Astrocyte (in vitro differentiated cells and primary cell): ENCODE results near the gene SOSTDC1. TPM values are rescaled to one million over a fixed set of nuclear protein-coding genes. Genes with fewer than 3 reads are reported as not detected.

Source experiments
- DNase-seq: peaks from one replicate; pipeline ENCODE4 v3.0.0-alpha.2; 2010; ENCODE audit warnings: low read depth
- FAIRE-seq: peaks from 2 replicates; lab custom pipeline; 2011; peaks lifted over from hg19 to GRCh38; lab: Jason Lieb, UNC
- H2AFZ ChIP-seq: 2 replicates; pipeline ENCODE4 v1.6.0; 2012; ENCODE audit warnings: low read depth, low read length, inconsistent platforms
- H3K27ac ChIP-seq: 2 replicates; pipeline ENCODE4 v1.5.1; 2011; ENCODE audit warnings: low read depth, low read length, inconsistent platforms
- H3K27me3 ChIP-seq: 2 replicates; pipeline ENCODE4 v1.6.0; 2011; ENCODE audit warnings: low read length, inconsistent platforms; ENCODE audit not compliant: insufficient read depth
- H3K36me3 ChIP-seq: 2 replicates; pipeline ENCODE4 v1.5.1; 2011; ENCODE audit warnings: low read length, inconsistent platforms; ENCODE audit not compliant: insufficient read depth
- H3K4me1 ChIP-seq: 2 replicates; pipeline ENCODE4 v1.5.1; 2011; ENCODE audit warnings: low read length, inconsistent platforms; ENCODE audit not compliant: insufficient read depth
- H3K4me2 ChIP-seq: 2 replicates; pipeline ENCODE4 v1.6.0; 2012; ENCODE audit warnings: low read length, inconsistent platforms
- H3K4me3 ChIP-seq: 2 replicates; pipeline ENCODE4 v1.5.1; 2011; ENCODE audit warnings: low read depth, mild to moderate bottlenecking, low read length, inconsistent platforms; ENCODE audit not compliant: insufficient read depth
- H3K79me2 ChIP-seq: 2 replicates; pipeline ENCODE4 v1.6.0; 2012; ENCODE audit warnings: mild to moderate bottlenecking, low read length, inconsistent platforms; ENCODE audit not compliant: insufficient read depth
- H3K9ac ChIP-seq: 2 replicates; pipeline ENCODE4 v1.6.0; 2012; ENCODE audit warnings: mild to moderate bottlenecking, low read length, inconsistent platforms
- H3K9me3 ChIP-seq: 2 replicates; pipeline ENCODE4 v1.5.1; 2012; ENCODE audit warnings: low read depth, mild to moderate bottlenecking, low read length, inconsistent platforms; ENCODE audit not compliant: insufficient read depth
- H4K20me1 ChIP-seq: 2 replicates; pipeline ENCODE4 v1.6.0; 2012; ENCODE audit warnings: low read length, inconsistent platforms; ENCODE audit not compliant: insufficient read depth
- H3K27ac Mint-ChIP-seq: one replicate; pipeline ENCODE4 v1.8.0; 2021; ENCODE audit warnings: mild to moderate bottlenecking, mixed read lengths; ENCODE audit not compliant: unreplicated experiment
- H3K27me3 Mint-ChIP-seq: one replicate; pipeline ENCODE4 v1.8.0; 2021; ENCODE audit warnings: low read depth, mixed read lengths; ENCODE audit not compliant: unreplicated experiment
- H3K36me3 Mint-ChIP-seq: one replicate; pipeline ENCODE4 v1.8.0; 2021; ENCODE audit warnings: low read depth, mixed read lengths; ENCODE audit not compliant: unreplicated experiment
- H3K4me1 Mint-ChIP-seq: one replicate; pipeline ENCODE4 v1.8.0; 2021; ENCODE audit warnings: low read depth, mixed read lengths; ENCODE audit not compliant: unreplicated experiment
- H3K4me3 Mint-ChIP-seq: one replicate; pipeline ENCODE4 v1.8.0; 2021; ENCODE audit warnings: mild to moderate bottlenecking, moderate library complexity, mixed read lengths; ENCODE audit not compliant: unreplicated experiment
- H3K9me3 Mint-ChIP-seq: one replicate; pipeline ENCODE4 v1.8.0; 2021; ENCODE audit warnings: mild to moderate bottlenecking, mixed read lengths; ENCODE audit not compliant: unreplicated experiment
- EZH2 ChIP-seq: IDR thresholded peaks from 2 replicates; pipeline ENCODE4 v1.6.1; 2012; ENCODE audit warnings: mild to moderate bottlenecking, low read length, inconsistent platforms; ENCODE audit not compliant: insufficient read depth
- total RNA-seq: library from RNA; stranded (reverse); gene quantifications from 2 replicates; pipeline ENCODE4 v1.2.1, GENCODE V29; 2021
- TF ChIP-seq, protein P1 (sequence below): IDR thresholded peaks from 2 replicates; pipeline ENCODE4 v1.5.1; 2011; ENCODE audit warnings: low read depth, mild to moderate bottlenecking, inconsistent platforms, low read length, moderate library complexity; ENCODE audit not compliant: insufficient read depth

Gene SOSTDC1
- total RNA-seq, 1 donor from 2014 or later: 0.23 TPM

GRCh38 chr7:16432425-16432731, 33.2 kb downstream of the SOSTDC1 start:
- H3K9me3 Mint-ChIP-seq: no peaks in the 10 kb centered on the region
- H3K36me3 Mint-ChIP-seq: no peaks in the 10 kb centered on the region
- TF ChIP-seq, protein P1, sequence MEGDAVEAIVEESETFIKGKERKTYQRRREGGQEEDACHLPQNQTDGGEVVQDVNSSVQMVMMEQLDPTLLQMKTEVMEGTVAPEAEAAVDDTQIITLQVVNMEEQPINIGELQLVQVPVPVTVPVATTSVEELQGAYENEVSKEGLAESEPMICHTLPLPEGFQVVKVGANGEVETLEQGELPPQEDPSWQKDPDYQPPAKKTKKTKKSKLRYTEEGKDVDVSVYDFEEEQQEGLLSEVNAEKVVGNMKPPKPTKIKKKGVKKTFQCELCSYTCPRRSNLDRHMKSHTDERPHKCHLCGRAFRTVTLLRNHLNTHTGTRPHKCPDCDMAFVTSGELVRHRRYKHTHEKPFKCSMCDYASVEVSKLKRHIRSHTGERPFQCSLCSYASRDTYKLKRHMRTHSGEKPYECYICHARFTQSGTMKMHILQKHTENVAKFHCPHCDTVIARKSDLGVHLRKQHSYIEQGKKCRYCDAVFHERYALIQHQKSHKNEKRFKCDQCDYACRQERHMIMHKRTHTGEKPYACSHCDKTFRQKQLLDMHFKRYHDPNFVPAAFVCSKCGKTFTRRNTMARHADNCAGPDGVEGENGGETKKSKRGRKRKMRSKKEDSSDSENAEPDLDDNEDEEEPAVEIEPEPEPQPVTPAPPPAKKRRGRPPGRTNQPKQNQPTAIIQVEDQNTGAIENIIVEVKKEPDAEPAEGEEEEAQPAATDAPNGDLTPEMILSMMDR: no peak
- no peak for TF ChIP-seq EZH2
- no peak overlapping the region for H3K27ac Mint-ChIP-seq
- no peaks in the 10 kb centered on the region for H3K9me3 ChIP-seq
- FAIRE-seq (no peak), DNase-seq (no peak)
- no peaks in the 10 kb centered on the region for H3K79me2 ChIP-seq
- H3K9ac ChIP-seq: no peak overlapping the region
- no peaks in the 10 kb centered on the region for H3K27me3 Mint-ChIP-seq
- H2AFZ ChIP-seq: no peak overlapping the region
- H4K20me1 ChIP-seq: no peaks in the 10 kb centered on the region
- no peak overlapping the region for H3K4me3 Mint-ChIP-seq
- H3K27ac ChIP-seq: no peak overlapping the region
- H3K4me2 ChIP-seq: no peak overlapping the region
- H3K4me1 Mint-ChIP-seq: peaks cover 14% of the 10 kb centered on the region
- no peaks in the 10 kb centered on the region for H3K36me3 ChIP-seq
- H3K27me3 ChIP-seq: no peaks in the 10 kb centered on the region
- no peak overlapping the region for H3K4me3 ChIP-seq
- peaks cover 13% of the 10 kb centered on the region for H3K4me1 ChIP-seq

GRCh38 chr7:16431646-16432424, 33.7 kb downstream of the SOSTDC1 start:
- H3K27me3 Mint-ChIP-seq: no peaks in the 10 kb centered on the region
- FAIRE-seq: no peak

More at GRCh38 chr7:16431646-16432424, 33.7 kb downstream of the SOSTDC1 start:
- Histone ChIP-seq H4K20me1 (no peaks in the 10 kb centered on the region), H3K9ac (no peak overlapping the region), H3K9me3 (no peaks in the 10 kb centered on the region), H3K4me2 (no peak overlapping the region), H2AFZ (no peak overlapping the region), H3K4me3 (no peak overlapping the region), H3K36me3 (no peaks in the 10 kb centered on the region), H3K4me1 (peaks cover 13% of the 10 kb centered on the region), H3K79me2 (no peaks in the 10 kb centered on the region), H3K27ac (no peak overlapping the region), H3K27me3 (no peaks in the 10 kb centered on the region)
- Mint-ChIP-seq H3K4me3 (no peak overlapping the region), H3K9me3 (no peaks in the 10 kb centered on the region), H3K36me3 (no peaks in the 10 kb centered on the region), H3K4me1 (peaks cover 14% of the 10 kb centered on the region), H3K27ac (no peak overlapping the region)
- no peak for TF ChIP-seq EZH2
- TF ChIP-seq, protein P1: peak; percentile 13
- DNase-seq: no peak
